ENCODE results near the gene FOXO3.

Gene FOXO3

GRCh38 chr6:108640104-108640503 lies 79.4 kb downstream of the FOXO3 start:
- no peak for TF ChIP-seq CTCF (IDR thresholded peaks at IDR 0.05; ENCODE audit: extremely low read depth, missing control alignments)
- DNase-seq (ENCODE audit: low spot score): no peak

- no peak for DNase-seq (ENCODE audit: low spot score)
- TF ChIP-seq CTCF (IDR thresholded peaks at IDR 0.05; ENCODE audit: extremely low read depth, missing control alignments): no peak
Measured at GRCh38 chr6:108643184-108643583, 82.5 kb downstream of the FOXO3 start.

GRCh38 chr6:108644252-108644651 lies 83.5 kb downstream of the FOXO3 start:
- no peak for TF ChIP-seq CTCF (IDR thresholded peaks at IDR 0.05; ENCODE audit: extremely low read depth, missing control alignments)
- DNase-seq (ENCODE audit: low spot score): no peak

GRCh38 chr6:108648191-108648590 lies 87.5 kb downstream of the FOXO3 start:
- no peak for DNase-seq (ENCODE audit: low spot score)
- TF ChIP-seq CTCF (IDR thresholded peaks at IDR 0.05; ENCODE audit: extremely low read depth, missing control alignments): no peak

- no peak for TF ChIP-seq CTCF (IDR thresholded peaks at IDR 0.05; ENCODE audit: extremely low read depth, missing control alignments)
- DNase-seq (ENCODE audit: low spot score): no peak
Measured at GRCh38 chr6:108650325-108650724, 89.6 kb downstream of the FOXO3 start.

- no peak for DNase-seq (ENCODE audit: low spot score)
- TF ChIP-seq CTCF (IDR thresholded peaks at IDR 0.05; ENCODE audit: extremely low read depth, missing control alignments): no peak
Measured at GRCh38 chr6:108650781-108651180, 90.1 kb downstream of the FOXO3 start.

GRCh38 chr6:108651340-108652227 lies 90.9 kb downstream of the FOXO3 start:
- DNase-seq (ENCODE audit: low spot score): no peak
- no peak for TF ChIP-seq CTCF (IDR thresholded peaks at IDR 0.05; ENCODE audit: extremely low read depth, missing control alignments)

Measured in GM20000 (cell line).